ENCODE data around the gene RAB23. TPM values are rescaled to one million over a fixed set of nuclear protein-coding genes. Genes with fewer than 3 reads are reported as not detected.

Gene RAB23
- total and polyA plus RNA-seq, 9 of the 15 experiments (the other 6 are each of a cell fraction or from before 2014, with no cell fraction given): 3.4 to 18.0 (median 9.4) TPM

GRCh38 chr6:57177545-57178265 is 44.4 kb downstream of the RAB23 start:
- H3K4me2 ChIP-seq (ENCODE audit: insufficient read depth, low read length): no peak overlapping the region
- 74% methylated on average over 9 of the region's 11 CpGs for WGBS (ENCODE audit: insufficient coverage, low coverage, missing lambda C conversion rate)
- no peaks in the 10 kb centered on the region for H3K27me3 ChIP-seq (ENCODE audit: control insufficient read depth in 2 of 2, insufficient read depth in 2 of 2, low read length in 2 of 2)
- no peak overlapping the region for H3K4me3 ChIP-seq
- intact Hi-C loops (cut with micrococcal nuclease): no loop called here
- H4K20me1 ChIP-seq (replicated peaks; ENCODE audit: control insufficient read depth, insufficient read depth, low read length): peaks cover 6% of the 10 kb centered on the region; the same call in 1 of the 2 replicates
- ChIA-PET POLR2A (interaction anchor here (0.8 kb wide), 1 partner anchor 23 kb away, joined by 5 read pairs; no protein-coding TSS in a partner anchor), CTCF (ENCODE audit: low intra/inter-chr PET ratio) (no interaction called here)
- no TSS peak for BruUV-seq (replicated peaks)
- ATAC-seq: no peak
- H3K27ac ChIP-seq (ENCODE audit: extremely low read depth, low read depth, low read length): no peak overlapping the region
- no peak overlapping the region for H2AFZ ChIP-seq (ENCODE audit: low read depth, low read length)
- DNase-seq (ENCODE audit: extremely low read depth in 1 of 4, low spot score in 3 of 4): no peak
- H3K9me3 ChIP-seq (replicated peaks; ENCODE audit: control insufficient read depth, insufficient read depth, low read depth, low read length): no peaks in the 10 kb centered on the region
- no peaks in the 10 kb centered on the region for H3K9me1 ChIP-seq (ENCODE audit: control insufficient read depth, insufficient read depth, low read length)
- in situ Hi-C loops (cut with MboI): no loop called here
- no peak for FAIRE-seq
- H3K9ac ChIP-seq (ENCODE audit: insufficient read depth in 1 of 2, low read depth in 2 of 2, low read length in 2 of 2): no peak overlapping the region
- H3K4me1 ChIP-seq (replicated peaks in 1 of 2; ENCODE audit: control insufficient read depth in 2 of 2, insufficient read depth in 2 of 2, low read length in 2 of 2): peaks cover under 1 to 17% of the 10 kb centered on the region in 2 experiments; a peak in 3 of 5 replicates
- peaks cover 93% of the 10 kb centered on the region for H3K79me2 ChIP-seq (ENCODE audit: control insufficient read depth, insufficient read depth, low read length)
- peaks cover 88% of the 10 kb centered on the region for H3K36me3 ChIP-seq (ENCODE audit: control insufficient read depth, insufficient read depth, low read length)
- TF ChIP-seq ZFP1 (CRISPR knock-in tag; IDR thresholded peaks at IDR 0.05): no peak
- no peak for TF ChIP-seq IRF1 (CRISPR knock-in tag; IDR thresholded peaks at IDR 0.05; ENCODE audit: borderline replicate concordance)
- TF ChIP-seq CEBPG (CRISPR knock-in tag; IDR thresholded peaks at IDR 0.05): no peak
- no peak for TF ChIP-seq CEBPG (tag; conservative IDR thresholded peaks at IDR 0.05 in 1 of 2, IDR thresholded peaks at IDR 0.05 in 1 of 2)
- no peak for TF ChIP-seq YY1 (IDR thresholded peaks at IDR 0.05; ENCODE audit: borderline replicate concordance in 1 of 3, control insufficient read depth in 1 of 3, extremely low read depth in 1 of 3, insufficient read depth in 3 of 3, insufficient read length in 1 of 3, insufficient replicate concordance in 2 of 3, low read depth in 1 of 3, low read length in 2 of 3)
- no peak for TF ChIP-seq CGGBP1 (CRISPR knock-in tag; IDR thresholded peaks at IDR 0.05)
- TF ChIP-seq ELK1 (CRISPR knock-in tag; IDR thresholded peaks at IDR 0.05): no peak
- no peak for TF ChIP-seq ZBTB49 (CRISPR knock-in tag; IDR thresholded peaks at IDR 0.05; ENCODE audit: borderline replicate concordance)
- no peak for TF ChIP-seq HINFP (tag; conservative IDR thresholded peaks at IDR 0.05; ENCODE audit: low read depth)
- TF ChIP-seq TEAD1 (CRISPR knock-in tag; IDR thresholded peaks at IDR 0.05): no peak
- TF ChIP-seq ZNF668 (CRISPR knock-in tag; IDR thresholded peaks at IDR 0.05): no peak
- no peak for TF ChIP-seq TBP (optimal IDR thresholded peaks at IDR 0.05; ENCODE audit: low read depth, low read length)
- TF ChIP-seq BDP1 (IDR thresholded peaks at IDR 0.05; ENCODE audit: insufficient read depth, insufficient read length): no peak

Measured in K562 (cell line).